Panc1 (cell line): ENCODE data around the gene TP53RK.

ENCODE experiments used
- SIN3A ChIP-seq: IDR thresholded peaks from 2 replicates; pipeline ENCODE4 v1.6.1; 2012; ENCODE audit warnings: low read depth, mild to moderate bottlenecking, low read length, moderate library complexity, borderline replicate concordance; ENCODE audit not compliant: insufficient read depth
- TCF7L2 ChIP-seq: IDR thresholded peaks from 2 replicates; pipeline ENCODE4 v1.6.1; 2011; ENCODE audit warnings: mild to moderate bottlenecking, low read depth, low read length, inconsistent platforms
- TF ChIP-seq, protein P1 (sequence below): fragments of 450-650 bp; IDR thresholded peaks from 2 replicates; pipeline ENCODE4 v1.5.1; 2017; ENCODE audit warnings: mild to moderate bottlenecking

DNA sequence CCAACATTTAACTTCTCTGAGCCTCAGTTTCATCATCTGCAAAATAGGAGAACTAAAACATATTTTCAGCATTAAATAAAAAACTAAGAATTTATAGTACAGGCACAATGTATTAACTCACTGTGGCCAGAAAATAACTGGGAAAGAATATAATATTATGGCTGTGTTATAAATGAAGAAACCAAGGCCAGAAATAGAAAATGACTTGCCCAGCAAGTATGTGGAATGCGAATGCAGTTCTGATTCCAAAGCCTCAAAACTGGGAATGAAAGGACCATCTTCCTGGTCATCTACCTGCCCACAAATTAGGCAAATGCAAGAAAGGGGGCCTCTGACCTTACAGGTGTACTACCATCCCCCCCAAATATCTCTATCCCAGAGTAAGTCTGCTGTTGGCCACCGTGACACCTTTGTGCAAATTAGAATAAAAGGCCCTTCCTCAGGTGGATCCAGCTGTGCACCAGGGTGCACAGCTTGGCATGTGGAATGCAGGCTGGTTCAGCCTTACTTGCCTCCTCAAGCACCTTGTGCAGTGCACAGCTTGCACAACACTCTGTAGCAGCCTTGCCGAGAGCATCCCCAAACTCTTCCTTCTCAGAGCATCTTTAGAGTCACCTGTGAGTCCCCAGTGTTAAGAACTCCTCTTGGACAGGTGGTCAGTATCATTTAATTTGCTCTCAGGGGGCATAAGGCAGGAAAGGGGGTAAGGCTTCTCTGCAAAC, 42.4 kb downstream of the TP53RK start:
- TF ChIP-seq, protein P1, sequence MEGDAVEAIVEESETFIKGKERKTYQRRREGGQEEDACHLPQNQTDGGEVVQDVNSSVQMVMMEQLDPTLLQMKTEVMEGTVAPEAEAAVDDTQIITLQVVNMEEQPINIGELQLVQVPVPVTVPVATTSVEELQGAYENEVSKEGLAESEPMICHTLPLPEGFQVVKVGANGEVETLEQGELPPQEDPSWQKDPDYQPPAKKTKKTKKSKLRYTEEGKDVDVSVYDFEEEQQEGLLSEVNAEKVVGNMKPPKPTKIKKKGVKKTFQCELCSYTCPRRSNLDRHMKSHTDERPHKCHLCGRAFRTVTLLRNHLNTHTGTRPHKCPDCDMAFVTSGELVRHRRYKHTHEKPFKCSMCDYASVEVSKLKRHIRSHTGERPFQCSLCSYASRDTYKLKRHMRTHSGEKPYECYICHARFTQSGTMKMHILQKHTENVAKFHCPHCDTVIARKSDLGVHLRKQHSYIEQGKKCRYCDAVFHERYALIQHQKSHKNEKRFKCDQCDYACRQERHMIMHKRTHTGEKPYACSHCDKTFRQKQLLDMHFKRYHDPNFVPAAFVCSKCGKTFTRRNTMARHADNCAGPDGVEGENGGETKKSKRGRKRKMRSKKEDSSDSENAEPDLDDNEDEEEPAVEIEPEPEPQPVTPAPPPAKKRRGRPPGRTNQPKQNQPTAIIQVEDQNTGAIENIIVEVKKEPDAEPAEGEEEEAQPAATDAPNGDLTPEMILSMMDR: no peak
- TF ChIP-seq TCF7L2: no peak
- TF ChIP-seq SIN3A: no peak
